NT2/D1 (cell line): Measurements from ENCODE around the gene VWA8.

ENCODE experiments used
- YY1 ChIP-seq: IDR thresholded peaks from 2 replicates; pipeline ENCODE4 v1.6.1; 2011; ENCODE audit not compliant: insufficient read length, insufficient read depth
- ZNF274 ChIP-seq: IDR thresholded peaks from 2 replicates; pipeline ENCODE4 v1.6.1; 2011; ENCODE audit warnings: mild to moderate bottlenecking, low read depth, low read length

GRCh38 chr13:41961466-41961760 is 504 bp upstream of the VWA8 start:
- TF ChIP-seq YY1 (no peak), ZNF274 (no peak)
